NCI-H1417 treated with DMSO at 0.1 percent for 48 hours (cell line): ENCODE results near the gene AK9.
"Not testable (repeated sequence)": the region's sequence is repeated elsewhere in the genome, so short reads cannot be mapped to it uniquely, and the experiment has no call there.

ENCODE experiments used
- DNase-seq: peaks from one replicate; lab custom pipeline; 2025; lab: John Stamatoyannopoulos, UW

Gene AK9

GRCh38 chr6:109478841-109479624, 212.0 kb downstream of the AK9 start:
- no peak for DNase-seq

GRCh38 chr6:109478222-109478805, 212.7 kb downstream of the AK9 start:
- no peak for DNase-seq

GRCh38 chr6:109477725-109478124, 213.3 kb downstream of the AK9 start:
- no peak for DNase-seq

GRCh38 chr6:109477184-109477583, 213.8 kb downstream of the AK9 start:
- no peak for DNase-seq

GRCh38 chr6:109475625-109476024, 215.4 kb downstream of the AK9 start:
- DNase-seq: no peak

GRCh38 chr6:109474995-109475394, 216.0 kb downstream of the AK9 start:
- DNase-seq: no peak

- DNase-seq: no peak
These were observed 217.9 kb downstream of the AK9 start for GRCh38 chr6:109473120-109473519.

- DNase-seq: no peak
These were observed 218.6 kb downstream of the AK9 start for GRCh38 chr6:109472132-109472995.

GRCh38 chr6:109471105-109471810, 219.7 kb downstream of the AK9 start:
- no peak for DNase-seq

- no peak for DNase-seq
These were observed 221.3 kb downstream of the AK9 start for GRCh38 chr6:109469591-109470189.

GRCh38 chr6:109467696-109468095, 223.3 kb downstream of the AK9 start:
- no peak for DNase-seq

- DNase-seq: no peak
These were observed 224.6 kb downstream of the AK9 start for GRCh38 chr6:109466212-109466923.

GRCh38 chr6:109465772-109466171, 225.2 kb downstream of the AK9 start:
- DNase-seq: peak; percentile 46

GRCh38 chr6:109461733-109462526, 229.1 kb downstream of the AK9 start:
- DNase-seq: no peak

- not testable (repeated sequence) for DNase-seq
These were observed 229.8 kb downstream of the AK9 start for GRCh38 chr6:109461205-109461604.

GRCh38 chr6:109460161-109460829, 230.7 kb downstream of the AK9 start:
- DNase-seq: no peak

GRCh38 chr6:109458774-109459531, 232.0 kb downstream of the AK9 start:
- no peak for DNase-seq

GRCh38 chr6:109457562-109457996, 233.4 kb downstream of the AK9 start:
- no peak for DNase-seq
